B cell (primary cell): ENCODE data around the gene RIT2. TPM values are rescaled to one million over a fixed set of nuclear protein-coding genes. Genes with fewer than 3 reads are reported as not detected.

ENCODE experiments used
- ATAC-seq: fragments of 200-7000 bp; cut with Tn5 transposase; one replicate; pipeline ENCODE4 v1.10.0; 2021; ENCODE audit warnings: low read depth, mild to moderate bottlenecking, moderate number of reproducible peaks, moderate library complexity
- CTCF ChIA-PET: fragments of 350-600 bp; sonication (Branson Sonifier 250); formaldehyde crosslinking; loops from one replicate; lab custom pipeline; 2021; ENCODE audit warnings: antibody characterized with exemption, inconsistent platforms; lab: Charles Lee
- POLR2A ChIA-PET: fragments of 350-600 bp; sonication (Branson Sonifier 250); formaldehyde crosslinking; loops from one replicate; lab custom pipeline; 2021; ENCODE audit warnings: antibody characterized with exemption; lab: Charles Lee
- DNase-seq: peaks from one replicate; pipeline ENCODE4 v3.0.0; 2013
- H2AFZ ChIP-seq: 2 replicates; pipeline ENCODE4 v1.6.1; 2012; ENCODE audit warnings: mild to moderate bottlenecking, low read depth, low read length; ENCODE audit not compliant: insufficient read depth, poor library complexity, severe bottlenecking
- H3K27ac ChIP-seq, 2 donors: 1 replicate in 1 of 2; 2 replicates in 1 of 2; pipeline ENCODE4 v1.5.1; 2012 to 2013; ENCODE audit warnings: low read length in 2 of 2, mild to moderate bottlenecking in 2 of 2, moderate library complexity in 1 of 2
- H3K27me3 ChIP-seq, 4 experiments: fragments of 200-600 bp in 1 of 4; sonication (generic) in 1 of 4; replicated peaks in 1 of 4; 1 replicate in 2 of 4; 2 replicates in 2 of 4; pipeline versions ENCODE4 v1.6.1 to v1.7.0; 2013 to 2016; ENCODE audit warnings: low read length in 3 of 4, mild to moderate bottlenecking in 2 of 4, mixed read lengths in 1 of 4, moderate library complexity in 1 of 4; ENCODE audit not compliant: insufficient read depth in 4 of 4, control insufficient read depth in 3 of 4; ENCODE audit errors: control extremely low read depth in 1 of 4
- H3K36me3 ChIP-seq, 2 experiments: replicated peaks in 1 of 2; 1 replicate in 1 of 2; 2 replicates in 1 of 2; pipeline versions ENCODE4 v1.6.1 to v1.7.1; 2013; ENCODE audit warnings: low read length in 1 of 2; ENCODE audit not compliant: insufficient read depth in 2 of 2, control insufficient read depth in 1 of 2; ENCODE audit errors: control extremely low read depth in 1 of 2, extremely low read depth in 1 of 2
- H3K4me1 ChIP-seq, 2 donors: fragments of 200-600 bp in 1 of 2; sonication (generic) in 1 of 2; 1 replicate in 1 of 2; 2 replicates in 1 of 2; pipeline versions ENCODE4 v1.5.1 to v1.6.1; 2013 to 2017; ENCODE audit warnings: low read length in 2 of 2; ENCODE audit not compliant: control insufficient read depth in 2 of 2, insufficient read depth in 2 of 2
- H3K4me2 ChIP-seq: replicated peaks from 2 replicates; pipeline ENCODE3; 2012; ENCODE audit warnings: mild to moderate bottlenecking, low read depth, low read length; ENCODE audit not compliant: poor library complexity, severe bottlenecking
- H3K4me3 ChIP-seq, 5 experiments: fragments of 200-600 bp in 1 of 5; sonication (generic) in 1 of 5; 1 replicate in 3 of 5; 2 replicates in 2 of 5; pipeline versions ENCODE4 v1.5.1 to v1.7.0; 2011 to 2016; ENCODE audit warnings: low read length in 4 of 5, mild to moderate bottlenecking in 4 of 5, low read depth in 2 of 5, control low read depth in 1 of 5, moderate library complexity in 1 of 5; ENCODE audit not compliant: insufficient read depth in 1 of 5; ENCODE audit errors: control extremely low read depth in 1 of 5, extremely low read depth in 1 of 5
- H3K79me2 ChIP-seq: fragments of 200-600 bp; sonication (generic); one replicate; pipeline ENCODE4 v1.6.0; 2016; ENCODE audit warnings: low read length; ENCODE audit not compliant: control insufficient read depth, insufficient read depth
- H3K9ac ChIP-seq: fragments of 200-600 bp; sonication (generic); 2 replicates; pipeline ENCODE4 v1.6.1; 2017; ENCODE audit warnings: mild to moderate bottlenecking, low read length, moderate library complexity
- H3K9me3 ChIP-seq, 3 donors: one replicate each; pipeline versions ENCODE4 v1.6.1 to v1.7.1; 2013; ENCODE audit warnings: low read length in 2 of 3; ENCODE audit not compliant: control insufficient read depth in 2 of 3, insufficient read depth in 1 of 3; ENCODE audit errors: control extremely low read depth in 1 of 3
- H4K20me1 ChIP-seq: 2 replicates; pipeline ENCODE4 v1.6.0; 2012; ENCODE audit warnings: mild to moderate bottlenecking, low read length; ENCODE audit not compliant: insufficient read depth, control insufficient read depth, poor library complexity, severe bottlenecking
- H3K27ac Mint-ChIP-seq: one replicate; pipeline ENCODE4 v1.8.0; 2021; ENCODE audit warnings: mixed read lengths
- H3K27me3 Mint-ChIP-seq: one replicate; pipeline ENCODE4 v1.8.0; 2021; ENCODE audit warnings: mixed read lengths
- H3K4me1 Mint-ChIP-seq: one replicate; pipeline ENCODE4 v1.8.0; 2021; ENCODE audit warnings: mixed read lengths
- H3K4me3 Mint-ChIP-seq: one replicate; pipeline ENCODE4 v1.8.0; 2021; ENCODE audit warnings: mixed read lengths
- H3K9me3 Mint-ChIP-seq: one replicate; pipeline ENCODE4 v1.8.0; 2022; ENCODE audit warnings: mixed read lengths; ENCODE audit not compliant: insufficient read depth
- EZH2 ChIP-seq: IDR thresholded peaks from 2 replicates; pipeline ENCODE4 v1.6.1; 2012; ENCODE audit warnings: borderline replicate concordance, low read depth, mild to moderate bottlenecking, moderate library complexity, low read length; ENCODE audit not compliant: insufficient read depth, poor library complexity, severe bottlenecking
- WGBS: methylation state at CpG from one replicate; pipeline ENCODE4 v1.1.5; 2013; ENCODE audit warnings: missing lambda C conversion rate; ENCODE audit not compliant: insufficient coverage; 5-methylcytosine and 5-hydroxymethylcytosine counted together
- intact Hi-C: fragments of 100-400 bp; cut with micrococcal nuclease; formaldehyde crosslinking; loops from one replicate; pipeline ENCODE4 v1.10.0; 2022
- polyA plus RNA-seq: library from polyadenylated mRNA; depleted of rRNA; stranded (reverse); fragments of >200 nt; gene quantifications from 2 replicates; pipeline ENCODE4 v1.2.3, GENCODE V29; 2012
- total RNA-seq, 2 donors: library from RNA; stranded (reverse); fragments of 120-200 nt in 1 of 2; gene quantifications; 1 replicate in 1 of 2; 2 replicates in 1 of 2; pipeline versions ENCODE4 v1.2.3 to v1.2.4, GENCODE V29; 2013 to 2022
- TF ChIP-seq, protein P1 (sequence below): fragments of 200-600 bp; IDR thresholded peaks from one replicate; pipeline ENCODE4 v1.8.0; 2022; ENCODE audit warnings: antibody characterized with exemption, mild to moderate bottlenecking

Gene RIT2
- total and polyA plus RNA-seq, 2 donors (not counting 1 experiment from before 2014, with no cell fraction given) = not detected

DNA sequence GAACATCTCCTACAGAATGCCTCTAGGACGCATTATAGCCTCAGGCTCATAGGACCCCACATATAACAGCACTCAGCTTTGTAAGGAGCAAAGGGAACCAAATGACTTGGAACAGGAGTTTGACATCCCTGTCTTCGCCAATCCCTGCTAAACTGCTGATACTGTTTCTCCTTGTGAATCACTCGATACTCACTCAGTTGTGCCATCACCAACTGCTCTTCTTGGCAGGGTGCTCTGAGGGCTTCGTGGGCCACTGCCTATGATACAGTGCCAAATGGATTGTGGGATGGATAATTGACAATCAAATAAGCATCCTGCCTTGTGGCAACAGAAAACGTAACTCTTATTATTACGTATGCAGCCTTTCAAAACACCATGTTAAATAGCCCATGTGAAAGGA lies 396.3 kb downstream of the RIT2 start:
- DNase-seq = no peak
- Mint-ChIP-seq H3K27me3 (no peaks in the 10 kb centered on the region), H3K9me3 (no peaks in the 10 kb centered on the region), H3K4me3 (no peak overlapping the region), H3K4me1 (no peaks in the 10 kb centered on the region), H3K27ac (no peak overlapping the region)
- H3K79me2 ChIP-seq = no peaks in the 10 kb centered on the region
- no peak for ATAC-seq
- no peaks in the 10 kb centered on the region for H3K4me1 ChIP-seq
- H3K9ac ChIP-seq = no peak overlapping the region
- 93% methylated on average over 2 of the region's 6 CpGs for WGBS
- ChIA-PET POLR2A (no interaction called here), CTCF (no interaction called here)
- H3K36me3 ChIP-seq = no peaks in the 10 kb centered on the region
- intact Hi-C loops = no loop called here
- no peaks in the 10 kb centered on the region for H3K27me3 ChIP-seq
- no peak overlapping the region for H2AFZ ChIP-seq
- H3K9me3 ChIP-seq = no peaks in the 10 kb centered on the region
- H3K4me2 ChIP-seq = no peak overlapping the region
- H3K27ac ChIP-seq = no peak overlapping the region
- H3K4me3 ChIP-seq = no peak overlapping the region
- TF ChIP-seq, protein P1, sequence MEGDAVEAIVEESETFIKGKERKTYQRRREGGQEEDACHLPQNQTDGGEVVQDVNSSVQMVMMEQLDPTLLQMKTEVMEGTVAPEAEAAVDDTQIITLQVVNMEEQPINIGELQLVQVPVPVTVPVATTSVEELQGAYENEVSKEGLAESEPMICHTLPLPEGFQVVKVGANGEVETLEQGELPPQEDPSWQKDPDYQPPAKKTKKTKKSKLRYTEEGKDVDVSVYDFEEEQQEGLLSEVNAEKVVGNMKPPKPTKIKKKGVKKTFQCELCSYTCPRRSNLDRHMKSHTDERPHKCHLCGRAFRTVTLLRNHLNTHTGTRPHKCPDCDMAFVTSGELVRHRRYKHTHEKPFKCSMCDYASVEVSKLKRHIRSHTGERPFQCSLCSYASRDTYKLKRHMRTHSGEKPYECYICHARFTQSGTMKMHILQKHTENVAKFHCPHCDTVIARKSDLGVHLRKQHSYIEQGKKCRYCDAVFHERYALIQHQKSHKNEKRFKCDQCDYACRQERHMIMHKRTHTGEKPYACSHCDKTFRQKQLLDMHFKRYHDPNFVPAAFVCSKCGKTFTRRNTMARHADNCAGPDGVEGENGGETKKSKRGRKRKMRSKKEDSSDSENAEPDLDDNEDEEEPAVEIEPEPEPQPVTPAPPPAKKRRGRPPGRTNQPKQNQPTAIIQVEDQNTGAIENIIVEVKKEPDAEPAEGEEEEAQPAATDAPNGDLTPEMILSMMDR = no peak
- TF ChIP-seq EZH2 = no peak
- no peaks in the 10 kb centered on the region for H4K20me1 ChIP-seq

DNA sequence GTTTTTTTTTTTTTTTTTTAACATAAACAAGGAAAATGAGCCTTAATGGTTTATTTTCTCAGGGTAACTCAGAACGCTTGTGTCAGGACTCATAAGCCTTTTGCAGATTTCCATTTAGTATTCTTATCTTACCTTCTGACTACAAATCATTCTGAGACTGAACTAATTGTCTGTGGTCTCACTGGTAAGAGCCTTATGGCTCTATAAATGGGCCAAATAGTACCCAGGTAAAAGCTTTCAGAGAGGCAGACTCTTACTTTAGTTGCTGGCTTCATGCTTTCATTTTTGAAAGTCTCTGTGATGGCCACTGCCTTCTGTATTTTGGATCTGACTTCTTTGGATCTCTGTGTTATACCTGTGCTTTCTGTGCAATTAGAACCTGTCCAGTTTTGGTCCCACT lies 403.4 kb downstream of the RIT2 start:
- ATAC-seq (no peak), DNase-seq (no peak)
- intact Hi-C loops = no loop called here
- no peaks in the 10 kb centered on the region for H4K20me1 ChIP-seq
- no peaks in the 10 kb centered on the region for H3K4me1 ChIP-seq
- Mint-ChIP-seq H3K4me1 (no peaks in the 10 kb centered on the region), H3K4me3 (no peak overlapping the region), H3K27me3 (no peaks in the 10 kb centered on the region), H3K9me3 (no peaks in the 10 kb centered on the region), H3K27ac (no peak overlapping the region)
- no peaks in the 10 kb centered on the region for H3K9me3 ChIP-seq
- ChIA-PET CTCF (no interaction called here), POLR2A (no interaction called here)
- no peaks in the 10 kb centered on the region for H3K36me3 ChIP-seq
- no peaks in the 10 kb centered on the region for H3K79me2 ChIP-seq
- TF ChIP-seq, protein P1 = no peak
- TF ChIP-seq EZH2 = no peak
- no peak overlapping the region for H3K4me2 ChIP-seq
- no peaks in the 10 kb centered on the region for H3K27me3 ChIP-seq
- H3K9ac ChIP-seq = no peak overlapping the region
- no CpG with 5 or more reads among the region's 1 CpG for WGBS
- no peak overlapping the region for H2AFZ ChIP-seq
- H3K4me3 ChIP-seq = no peak overlapping the region
- H3K27ac ChIP-seq = no peak overlapping the region
